Lower leg skin (tissue), 3 donors: Measurements from ENCODE around the gene DOCK11.

Experiments
- POLR2A ChIP-seq, 2 donors: fragments of 450-650 bp; IDR thresholded peaks; one replicate each; pipeline ENCODE4 v1.6.1; 2016 to 2017; ENCODE audit warnings: antibody characterized with exemption in 2 of 2, mild to moderate bottlenecking in 1 of 2, moderate library complexity in 1 of 2
- TF ChIP-seq, protein P1 (sequence below), 3 donors: fragments of 450-650 bp; IDR thresholded peaks; one replicate each; pipeline ENCODE4 v1.5.1; 2016; ENCODE audit warnings: antibody characterized with exemption in 3 of 3, mild to moderate bottlenecking in 3 of 3, moderate library complexity in 2 of 3

DNA sequence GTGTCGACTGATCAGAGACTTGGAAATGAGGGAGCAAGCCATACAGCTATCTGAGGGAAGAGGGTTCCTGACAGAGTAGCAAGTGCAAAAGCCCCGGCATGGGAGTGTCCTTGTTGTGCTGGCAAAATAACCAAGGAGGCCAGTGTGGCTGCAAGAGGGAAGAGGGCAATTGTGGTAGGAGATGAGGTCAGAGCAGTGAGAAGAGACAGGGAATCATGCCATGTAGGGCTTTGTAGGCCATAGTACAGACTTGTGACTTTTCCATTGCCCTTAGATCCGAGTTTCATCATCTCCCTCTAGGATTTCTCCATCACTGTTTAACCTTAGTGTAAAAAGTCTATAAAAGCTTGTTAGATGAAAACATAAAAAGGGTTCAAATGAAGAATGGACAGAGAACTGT is 76.2 kb downstream of the DOCK11 start:
- TF ChIP-seq, protein P1, sequence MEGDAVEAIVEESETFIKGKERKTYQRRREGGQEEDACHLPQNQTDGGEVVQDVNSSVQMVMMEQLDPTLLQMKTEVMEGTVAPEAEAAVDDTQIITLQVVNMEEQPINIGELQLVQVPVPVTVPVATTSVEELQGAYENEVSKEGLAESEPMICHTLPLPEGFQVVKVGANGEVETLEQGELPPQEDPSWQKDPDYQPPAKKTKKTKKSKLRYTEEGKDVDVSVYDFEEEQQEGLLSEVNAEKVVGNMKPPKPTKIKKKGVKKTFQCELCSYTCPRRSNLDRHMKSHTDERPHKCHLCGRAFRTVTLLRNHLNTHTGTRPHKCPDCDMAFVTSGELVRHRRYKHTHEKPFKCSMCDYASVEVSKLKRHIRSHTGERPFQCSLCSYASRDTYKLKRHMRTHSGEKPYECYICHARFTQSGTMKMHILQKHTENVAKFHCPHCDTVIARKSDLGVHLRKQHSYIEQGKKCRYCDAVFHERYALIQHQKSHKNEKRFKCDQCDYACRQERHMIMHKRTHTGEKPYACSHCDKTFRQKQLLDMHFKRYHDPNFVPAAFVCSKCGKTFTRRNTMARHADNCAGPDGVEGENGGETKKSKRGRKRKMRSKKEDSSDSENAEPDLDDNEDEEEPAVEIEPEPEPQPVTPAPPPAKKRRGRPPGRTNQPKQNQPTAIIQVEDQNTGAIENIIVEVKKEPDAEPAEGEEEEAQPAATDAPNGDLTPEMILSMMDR (IDR thresholded peaks at IDR 0.05), result no peak
- no peak for TF ChIP-seq POLR2A (IDR thresholded peaks at IDR 0.05)
